Suppressor macrophage treated with lipopolysaccharide for 4 hours (primary cell): Measurements from ENCODE around the gene GNA14.
"Not testable (repeated sequence)": the region's sequence is repeated elsewhere in the genome, so short reads cannot be mapped to it uniquely, and the experiment has no call there.

ENCODE experiments used
- DNase-seq: peaks from one replicate; pipeline ENCODE4 v3.0.0-alpha.2; 2020

Gene GNA14

DNA sequence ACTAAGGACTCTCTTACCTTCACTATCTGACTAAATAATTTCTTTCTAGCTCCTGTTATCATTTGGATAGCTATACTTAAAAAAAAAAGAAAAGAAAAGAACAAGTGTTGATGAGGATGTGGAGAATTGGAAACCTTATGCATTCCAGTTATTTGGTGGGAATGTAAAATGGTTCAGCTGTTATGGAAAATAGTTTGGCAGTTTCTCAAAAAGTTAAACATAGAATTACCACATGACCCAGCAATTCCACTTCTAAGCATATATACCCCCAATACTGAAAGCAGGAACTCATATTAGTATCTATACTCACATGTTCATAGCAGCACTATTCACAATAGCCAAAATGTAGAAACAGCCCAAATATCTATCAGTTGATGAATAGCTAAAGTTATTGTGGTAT, 61.1 kb downstream of the GNA14 start:
- DNase-seq, result no peak

DNA sequence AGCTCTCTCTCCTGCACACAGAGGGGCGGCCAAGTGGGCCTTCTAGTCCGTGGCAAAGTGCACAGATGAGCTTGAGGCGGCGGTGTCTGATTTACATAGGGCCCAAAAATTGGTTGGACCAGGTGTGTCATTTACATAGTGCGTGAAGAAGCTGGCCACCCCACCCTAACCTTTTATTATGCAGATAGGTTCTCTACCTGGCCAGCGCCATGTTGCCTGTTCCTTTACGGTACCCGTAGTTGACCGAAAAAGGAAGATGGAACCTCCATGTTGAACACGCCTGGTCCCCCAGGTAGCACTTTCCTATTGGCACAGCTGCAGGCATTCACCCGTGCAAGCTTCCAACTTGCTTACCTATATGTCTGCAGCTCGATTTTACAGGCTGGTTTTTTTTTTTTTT, 61.5 kb downstream of the GNA14 start:
- no peak for DNase-seq

DNA sequence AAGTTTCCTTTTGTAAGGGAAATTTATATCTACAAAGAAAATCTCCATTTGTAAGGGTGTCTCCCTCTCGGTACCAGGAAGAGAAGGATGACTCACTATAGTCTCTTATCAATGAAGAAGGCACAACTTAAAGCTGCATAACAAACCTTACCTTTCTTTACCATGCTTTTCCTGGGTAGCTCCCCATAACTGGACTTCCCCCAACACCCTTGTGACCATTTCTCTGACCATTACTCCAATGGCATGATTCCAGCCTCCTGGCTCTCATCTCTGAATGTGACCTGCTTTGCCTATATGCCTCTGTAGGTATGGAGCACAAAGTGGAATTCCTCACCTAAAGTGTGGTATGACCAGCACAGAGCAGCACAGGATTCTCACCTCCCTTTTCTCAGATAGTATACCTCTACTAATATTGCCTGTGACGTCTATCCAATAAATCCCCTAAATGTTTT, 62.8 kb downstream of the GNA14 start:
- no peak for DNase-seq

DNA sequence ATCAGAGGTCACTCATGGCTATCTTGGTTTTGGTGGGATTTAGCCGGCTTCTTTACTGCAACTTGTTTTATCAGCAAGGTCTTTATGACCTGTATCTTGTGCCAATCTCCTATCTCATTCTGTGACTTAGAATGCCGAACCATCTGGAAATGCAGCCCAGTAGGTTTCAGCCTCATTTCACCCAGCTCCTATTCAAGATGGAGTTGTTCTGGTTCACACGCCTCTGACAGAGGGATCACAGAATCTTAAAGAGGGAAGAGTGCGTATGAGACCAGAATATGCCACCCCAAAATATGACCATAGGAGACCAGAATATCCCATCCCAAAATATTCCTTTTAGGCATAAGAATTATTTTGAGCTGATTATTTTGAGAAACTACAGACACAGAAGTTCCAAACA, 63.2 kb downstream of the GNA14 start:
- DNase-seq, result not testable (repeated sequence)

DNA sequence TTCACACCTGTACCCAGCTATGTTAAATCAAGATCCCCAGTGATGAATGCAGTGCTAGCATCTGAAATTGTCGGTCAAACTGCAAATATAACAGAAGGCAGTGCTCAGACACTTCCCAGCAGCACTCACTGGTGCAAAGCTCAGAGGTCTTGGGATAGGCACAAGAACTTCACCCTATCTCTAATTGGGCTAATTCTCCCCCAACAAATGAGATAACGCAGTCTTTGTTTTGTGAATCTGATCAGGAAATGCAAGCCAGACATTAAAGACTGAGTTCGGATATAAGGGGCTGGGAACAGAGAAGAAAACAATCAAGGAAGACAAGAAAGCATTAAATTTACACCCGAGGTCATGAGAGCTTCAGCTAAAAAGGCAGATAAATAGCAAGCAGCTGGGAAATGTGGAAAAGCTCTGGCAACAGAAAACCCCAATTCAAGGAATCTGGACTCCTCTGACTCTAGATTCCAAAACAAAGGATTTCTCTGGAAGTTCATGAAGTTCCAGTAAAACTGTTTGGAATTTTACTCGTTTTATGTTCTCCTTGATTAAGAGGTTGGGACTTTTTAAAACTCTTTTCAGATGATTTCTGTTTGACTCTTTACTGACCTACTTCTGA, 65.1 kb downstream of the GNA14 start:
- DNase-seq, result no peak

DNA sequence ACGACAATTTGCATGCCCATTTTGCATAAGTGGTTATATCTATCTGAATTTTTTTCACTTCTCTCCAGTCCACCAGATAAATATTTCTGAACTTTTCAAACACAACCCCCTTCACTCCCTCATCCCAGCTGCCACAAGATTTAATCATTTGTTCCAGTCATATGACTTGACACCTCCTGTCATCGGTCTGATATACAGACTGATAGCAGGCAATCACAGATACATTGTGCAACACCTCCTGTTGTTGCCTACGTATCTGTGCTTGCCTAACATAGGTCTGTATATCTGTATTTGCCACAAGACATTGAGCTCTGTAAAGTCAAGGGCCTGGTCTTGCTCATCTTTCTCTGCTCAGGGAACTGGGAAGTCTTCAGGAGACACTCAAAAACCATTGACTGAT, 65.6 kb downstream of the GNA14 start:
- DNase-seq, result no peak

DNA sequence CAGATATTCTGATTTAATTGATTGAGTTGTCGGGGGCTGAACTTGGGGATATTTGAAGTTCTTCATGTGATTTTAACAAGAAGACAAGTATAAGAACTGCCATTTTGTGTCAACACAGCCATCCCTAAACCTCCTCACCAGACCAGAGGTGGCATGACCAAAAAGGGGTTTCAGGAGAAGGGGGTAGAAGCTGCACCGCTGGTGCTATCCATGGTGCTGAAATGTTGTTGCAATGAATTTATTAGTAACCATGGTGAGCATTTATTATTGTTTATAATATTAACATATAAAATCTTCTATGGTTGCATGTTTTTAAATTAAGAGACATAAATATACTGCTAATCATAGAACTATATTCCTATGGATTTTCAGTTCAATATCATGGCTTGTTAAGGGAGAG, 72.3 kb downstream of the GNA14 start:
- DNase-seq, result peak; percentile 25

DNA sequence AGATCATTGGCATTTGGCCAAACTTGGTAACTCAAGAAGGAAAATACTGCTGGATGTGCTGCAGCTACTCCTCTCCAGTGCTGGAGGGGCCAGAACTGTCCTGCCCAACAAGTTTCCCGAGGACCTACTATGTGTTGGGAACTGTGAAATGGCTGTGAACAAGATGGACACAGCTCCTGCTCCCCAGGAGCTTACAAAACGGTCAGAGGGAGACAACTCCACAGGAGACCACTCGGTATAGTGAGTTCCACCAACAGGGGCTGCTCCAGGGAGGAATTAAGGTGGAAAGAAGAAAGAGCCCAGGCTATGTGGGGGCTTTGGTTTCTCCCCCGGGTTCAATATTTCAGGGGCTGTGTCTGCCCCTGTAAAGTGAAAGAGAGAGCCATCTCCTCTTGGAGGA, 78.8 kb downstream of the GNA14 start:
- DNase-seq, result no peak

DNA sequence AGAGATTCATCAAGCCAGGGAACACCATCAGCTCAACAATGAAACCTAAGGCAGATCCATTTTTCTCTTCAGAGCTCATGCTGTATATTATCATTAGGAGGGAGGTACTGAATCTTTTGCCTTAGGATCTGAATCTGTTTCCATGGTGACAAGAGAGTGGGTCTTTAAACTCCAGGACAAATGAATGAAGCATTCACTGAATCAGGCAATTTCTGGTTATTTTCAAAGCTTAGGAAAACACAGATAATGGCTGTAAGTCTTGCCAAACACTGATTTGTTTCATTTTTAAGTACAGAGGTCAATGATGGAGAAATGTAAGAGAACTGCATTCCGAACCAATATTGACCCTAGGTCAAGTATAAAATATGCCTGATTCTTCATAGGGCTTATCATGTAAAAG, 84.9 kb downstream of the GNA14 start:
- DNase-seq, result no peak

DNA sequence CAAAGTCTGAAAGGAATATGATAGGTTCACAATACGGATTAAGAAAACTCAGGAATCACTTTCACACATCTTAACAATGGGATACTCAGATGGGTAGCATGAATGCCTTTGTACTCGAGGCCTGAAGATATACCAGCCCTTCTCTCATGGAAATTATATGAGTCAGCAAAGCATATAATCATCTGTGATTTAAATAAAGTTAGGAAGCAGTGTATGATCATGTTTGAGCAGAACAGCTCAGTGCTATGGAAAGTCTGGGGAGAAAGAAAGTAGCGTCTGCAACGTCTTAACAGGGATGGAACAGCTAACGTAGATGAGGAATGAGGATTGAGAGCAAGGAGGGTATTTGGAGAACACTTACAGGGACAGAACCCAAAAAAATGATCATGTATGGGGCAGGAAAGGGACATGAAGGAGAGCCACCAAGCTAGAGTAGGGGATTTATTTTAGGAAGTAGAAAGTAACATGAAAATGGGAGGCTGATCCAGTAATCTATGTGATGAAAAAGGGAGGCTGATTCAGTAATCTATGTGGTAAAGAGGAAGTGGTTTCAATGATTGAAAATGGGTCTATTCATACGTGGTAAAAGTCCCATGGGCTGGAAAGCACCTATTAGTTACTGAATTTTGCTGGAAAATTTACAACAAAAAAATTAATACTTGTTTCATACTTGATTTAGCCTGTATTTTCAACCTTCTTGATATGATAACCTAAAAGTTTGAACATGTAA, 85.9 kb downstream of the GNA14 start:
- DNase-seq, result peak; percentile 85

DNA sequence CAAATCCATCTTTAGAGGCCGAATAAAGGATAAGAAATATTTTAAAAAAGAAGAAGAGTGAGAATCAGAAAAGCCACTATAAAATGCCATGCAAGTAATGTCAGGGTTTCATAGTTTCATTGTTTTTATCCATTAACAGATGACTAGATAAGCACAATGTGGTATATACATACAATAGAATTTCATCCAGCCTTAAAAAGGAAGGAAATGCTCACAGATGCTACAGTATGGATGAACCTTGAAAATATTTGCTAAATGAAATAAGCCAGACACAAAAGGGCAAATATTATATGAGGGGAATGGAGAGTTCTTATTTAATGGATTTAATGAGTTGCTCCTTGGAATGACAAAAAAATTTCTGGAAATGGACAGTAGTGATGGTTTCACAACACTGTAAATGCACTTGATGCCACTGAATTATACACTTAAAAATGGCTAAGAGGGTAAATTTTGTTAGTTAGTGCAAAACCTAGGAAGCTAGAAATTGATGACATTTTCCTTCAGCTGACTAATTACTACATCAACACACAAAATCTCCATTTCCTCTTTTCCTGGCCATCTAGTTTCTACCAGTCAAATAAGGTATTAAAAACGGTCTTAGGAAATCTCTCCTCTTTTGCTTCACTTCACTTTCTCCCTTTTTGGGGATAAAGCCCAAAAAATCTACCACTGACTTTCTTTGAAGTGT, 86.6 kb downstream of the GNA14 start:
- peak; percentile 83 for DNase-seq

DNA sequence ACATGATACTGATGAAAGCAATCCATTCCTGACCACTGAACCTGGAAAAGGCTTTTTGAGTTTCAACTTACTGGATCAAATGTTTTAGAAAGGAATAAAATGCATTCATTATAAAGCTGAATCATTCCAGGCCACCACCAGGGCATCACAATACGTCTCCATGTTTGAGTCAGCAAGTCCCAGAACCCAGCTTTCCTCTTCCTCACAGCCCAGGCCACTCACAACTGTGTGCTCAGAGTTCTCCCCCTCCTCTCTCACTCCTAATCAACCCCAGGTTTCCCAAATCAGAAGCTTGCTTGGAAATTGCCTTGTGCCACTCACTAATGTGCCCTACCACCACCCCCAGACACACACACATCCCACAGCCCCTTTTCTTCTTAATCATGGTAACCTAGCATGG, 91.7 kb downstream of the GNA14 start:
- no peak for DNase-seq

DNA sequence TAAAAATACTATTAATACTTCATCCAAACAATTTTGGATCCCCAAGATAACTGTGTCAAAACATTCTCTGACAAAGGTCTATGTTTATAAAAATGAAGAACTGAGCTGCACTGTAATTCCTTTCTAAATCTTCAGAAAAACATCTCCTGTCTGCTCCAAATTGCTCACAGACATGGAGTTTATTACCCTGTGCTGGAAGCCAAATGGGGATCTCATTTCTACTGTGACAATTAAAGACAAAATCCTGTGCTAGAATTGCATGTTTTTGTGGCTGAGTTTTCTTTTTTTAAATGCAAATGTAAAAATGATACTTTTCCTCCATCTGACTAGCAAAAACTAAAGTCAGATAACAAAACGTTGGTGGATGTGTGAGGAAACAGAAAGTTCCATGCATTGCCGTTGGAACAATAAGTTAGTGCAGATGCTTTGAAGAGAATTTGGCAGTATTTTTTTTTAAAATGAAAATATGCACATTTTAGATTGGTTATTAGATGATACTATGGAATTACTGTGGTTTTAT, 93.5 kb downstream of the GNA14 start:
- DNase-seq, result no peak

DNA sequence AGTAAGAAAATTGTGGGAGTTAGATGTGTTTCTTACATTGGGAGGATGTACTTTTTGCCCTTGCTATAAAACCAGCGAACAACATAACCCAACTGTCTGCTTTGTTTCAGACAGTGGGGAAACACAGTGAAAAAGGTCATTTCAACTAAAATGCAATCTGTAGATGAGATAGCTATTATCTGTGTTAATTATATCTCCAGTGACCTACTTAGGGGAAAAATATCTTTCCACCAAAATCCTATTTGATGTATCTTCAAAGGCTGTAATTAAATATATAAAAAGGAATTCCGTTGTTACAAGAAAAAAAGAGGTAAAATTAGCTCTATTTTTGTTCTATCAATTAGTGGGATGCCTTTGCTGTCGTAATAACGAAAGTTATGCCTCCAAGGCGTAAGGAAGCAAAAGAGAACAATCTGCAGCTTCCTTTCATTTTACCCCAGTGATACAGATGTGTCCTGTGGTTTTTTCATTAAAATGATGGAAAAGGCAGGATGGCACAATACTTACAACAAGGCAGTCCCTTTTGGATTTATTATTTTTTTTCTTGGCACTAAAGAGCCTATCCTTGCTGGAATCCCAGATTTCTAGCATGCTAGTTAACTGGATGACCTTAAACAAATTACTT, 100.9 kb downstream of the GNA14 start:
- no peak for DNase-seq

DNA sequence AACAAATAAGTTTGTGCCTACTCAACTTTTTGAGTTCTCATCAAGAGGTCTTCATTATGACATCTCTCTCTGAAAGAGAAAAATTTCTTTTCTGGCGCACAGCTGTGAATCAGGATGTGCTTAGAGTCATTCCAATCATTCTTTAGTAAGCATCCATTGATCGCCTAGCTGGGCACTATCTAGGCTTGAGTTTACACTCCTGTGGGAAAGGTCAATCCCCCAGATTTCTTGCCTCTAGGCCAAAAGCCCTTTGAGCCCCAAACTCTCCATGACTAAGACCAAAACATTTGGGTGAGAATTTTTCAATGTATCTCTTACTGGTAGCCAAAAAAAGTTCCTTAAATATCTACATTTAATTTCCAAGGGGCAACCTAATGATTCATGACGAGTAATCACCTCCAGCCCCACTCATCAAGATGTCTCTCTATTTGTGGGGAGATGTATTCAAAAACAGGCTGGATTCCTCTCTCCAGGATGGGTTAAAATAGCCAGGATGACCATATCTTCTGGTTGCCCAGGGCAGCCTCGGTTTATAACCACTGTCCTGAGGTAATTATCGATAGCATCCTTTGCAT, 101.7 kb downstream of the GNA14 start:
- no peak for DNase-seq

DNA sequence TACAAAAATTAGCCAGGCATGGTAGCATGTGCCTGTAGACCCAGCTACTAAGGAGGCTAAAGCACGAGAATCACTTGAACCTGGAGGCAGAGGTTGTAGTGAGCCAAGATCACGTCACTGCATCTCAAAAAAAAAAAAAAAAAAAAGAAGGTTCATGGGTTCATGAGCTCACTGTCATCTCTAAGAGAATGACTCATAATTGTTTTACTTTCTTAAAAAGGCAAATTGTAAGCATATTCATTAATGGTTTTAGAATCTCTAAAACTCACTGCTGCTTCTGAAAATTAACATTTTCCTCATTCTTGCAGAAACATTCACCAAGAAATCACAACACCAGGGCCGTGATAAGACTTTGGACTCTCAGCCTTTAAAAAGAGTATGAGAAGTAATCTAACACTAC, 103.6 kb downstream of the GNA14 start:
- DNase-seq, result no peak

DNA sequence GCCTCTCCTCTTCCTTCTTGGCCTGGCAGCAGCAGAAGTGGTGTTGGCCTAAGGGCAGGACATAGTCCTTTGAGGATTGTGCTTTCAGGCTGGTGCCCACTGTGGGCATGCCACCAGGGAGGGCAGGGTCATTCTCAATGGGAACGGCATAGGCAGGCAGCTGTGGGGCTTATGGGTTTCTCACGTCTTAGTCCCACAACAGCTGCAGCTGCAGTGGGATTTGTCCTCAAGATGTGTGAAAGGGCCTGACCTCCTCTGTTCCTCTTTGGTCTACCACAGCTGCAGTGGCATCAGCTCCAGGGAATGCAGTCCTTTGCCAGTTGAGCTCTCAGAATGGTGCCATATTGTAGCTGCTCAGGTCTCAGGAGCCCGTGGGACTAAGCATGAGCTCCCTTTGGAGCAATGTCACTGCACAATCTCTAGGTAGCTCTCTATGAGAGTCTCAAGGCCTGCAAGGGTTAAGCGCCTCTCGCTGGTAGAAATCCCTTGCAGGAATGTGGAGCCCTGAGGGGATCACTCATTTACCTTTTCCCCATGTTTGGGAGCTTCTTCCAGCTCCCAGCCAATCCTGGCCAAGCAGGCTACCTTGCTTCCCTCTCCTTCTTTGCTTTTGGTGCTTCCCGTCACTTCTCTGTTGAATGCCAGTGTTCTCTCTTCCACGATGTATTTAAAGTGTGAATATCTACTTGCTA, 104.8 kb downstream of the GNA14 start:
- DNase-seq, result no peak

DNA sequence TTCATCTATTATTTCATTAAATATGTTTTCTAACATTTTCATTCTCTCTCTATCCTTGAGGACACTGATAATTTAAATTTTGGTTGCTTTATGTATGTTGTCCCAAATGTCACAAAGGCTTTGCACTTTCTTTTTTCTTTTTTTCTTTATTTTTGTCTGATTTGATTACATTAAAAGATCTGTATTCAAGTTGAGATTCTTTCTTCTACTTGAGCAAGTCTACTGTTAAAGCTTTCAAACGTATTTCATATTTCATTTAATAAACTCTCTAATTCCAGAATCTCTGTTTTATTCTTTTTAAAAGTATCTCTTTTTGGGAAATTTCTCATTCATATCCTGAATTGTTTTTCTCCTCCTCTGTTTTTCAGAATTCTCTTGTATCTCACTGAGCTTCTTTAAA, 106.5 kb downstream of the GNA14 start:
- DNase-seq, result no peak

DNA sequence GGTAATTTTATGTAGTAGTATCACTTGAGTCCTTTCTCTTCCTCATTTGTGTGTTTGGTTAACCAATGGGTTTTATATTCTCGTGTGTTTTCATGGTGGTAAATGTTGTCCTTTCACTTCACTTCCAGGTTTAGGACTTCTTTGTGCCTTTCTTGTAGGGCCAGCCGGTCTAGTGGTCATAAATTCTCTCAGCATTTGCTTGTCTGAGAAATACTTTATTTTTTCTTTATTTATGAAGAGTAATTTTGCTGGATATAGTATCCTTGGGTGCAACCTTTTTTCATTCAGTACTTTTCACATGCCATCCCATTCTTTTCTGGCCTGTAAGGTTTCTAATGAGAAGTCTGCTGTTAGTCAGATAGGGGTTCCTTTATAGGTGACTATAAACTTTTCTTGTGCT, 107.1 kb downstream of the GNA14 start:
- DNase-seq, result no peak

DNA sequence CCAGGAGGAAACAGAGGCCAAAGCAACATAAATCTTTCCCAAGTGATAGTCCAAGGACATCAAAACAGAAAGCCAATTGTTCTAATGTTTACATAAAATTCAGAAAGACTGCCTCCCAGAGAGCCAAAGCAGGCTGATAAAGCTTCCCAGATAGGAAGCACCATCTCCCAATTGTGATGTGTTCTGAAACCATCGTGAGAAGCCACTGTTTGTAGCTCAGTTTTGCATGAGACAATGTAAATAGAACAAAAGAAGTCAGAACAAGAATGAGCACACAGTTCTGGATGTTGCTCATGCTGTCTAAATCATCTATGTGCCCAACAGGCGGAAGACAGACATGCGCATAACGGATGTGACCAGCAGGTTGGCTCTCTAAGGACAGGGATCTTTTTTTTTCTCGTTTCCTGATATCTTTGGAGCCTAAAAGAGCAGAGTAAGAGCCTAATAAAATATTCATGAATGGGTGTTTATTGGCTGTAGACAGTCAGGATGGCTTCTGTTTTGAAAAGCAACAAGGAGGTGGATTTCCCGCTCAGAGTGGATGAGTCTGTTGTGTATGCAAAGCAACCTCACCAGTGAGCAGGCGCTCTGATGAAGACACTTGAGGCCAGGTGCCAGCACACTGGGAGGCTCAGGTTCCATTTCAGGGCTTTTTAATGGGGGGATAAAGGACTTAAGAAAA, 113.6 kb downstream of the GNA14 start:
- DNase-seq, result no peak

DNA sequence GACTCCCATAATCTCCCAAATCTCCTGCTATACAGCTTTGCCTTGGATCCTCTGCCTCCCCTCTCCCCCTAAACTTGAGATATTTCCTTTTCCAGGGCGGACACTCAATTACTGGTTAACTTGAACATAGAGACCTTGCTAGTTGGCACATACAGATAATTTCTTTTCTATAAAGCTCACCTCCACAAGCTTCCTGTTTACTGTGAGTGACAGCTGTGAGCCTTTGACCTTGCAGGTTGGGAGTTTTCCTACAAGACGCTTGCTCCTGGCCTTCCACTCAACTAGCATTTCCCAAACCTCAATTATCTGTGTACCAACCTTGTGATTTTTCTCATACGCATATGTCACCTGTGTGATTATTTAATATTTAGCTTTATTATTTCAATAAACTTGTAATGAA, 114.5 kb downstream of the GNA14 start:
- no peak for DNase-seq

DNA sequence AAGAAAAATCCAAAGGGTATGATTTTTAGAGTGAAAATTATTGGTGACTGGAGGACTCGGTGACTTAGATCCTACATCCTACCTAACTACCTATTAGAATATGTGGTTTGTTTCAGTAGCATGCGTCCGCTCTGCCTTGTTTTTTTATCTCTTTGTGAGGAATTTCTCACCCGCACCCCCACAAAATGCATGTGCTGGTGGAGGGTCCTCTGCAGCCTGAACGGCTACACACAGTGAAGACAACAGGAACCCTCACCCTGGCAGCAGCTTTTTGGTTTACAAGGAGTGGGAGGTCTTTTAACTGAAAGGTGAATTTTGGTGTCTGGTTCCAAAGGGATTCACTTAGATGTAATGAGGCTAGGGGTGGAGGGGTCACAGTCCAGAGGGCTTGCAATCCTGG, 115.5 kb downstream of the GNA14 start:
- no peak for DNase-seq
